ENCODE results near the gene PPEF1. TPM values are rescaled to one million over a fixed set of nuclear protein-coding genes. Genes with fewer than 3 reads are reported as not detected.

The PPEF1 gene
- total RNA-seq, 1 donor from 2014 or later: not detected

Other genes starting within 250 kb of the PPEF1 start
- not detected in 2 replicates for gene RS1, start 35.5 kb upstream of the PPEF1 start, total RNA-seq

All from activated T-helper 2 cell treated with anti-CD3 and anti-CD28 coated beads, Interferon-gamma antibody, Interleukin-2, Interleukin-4, amounts not matched to agents 10 μg/mL and 5 μg/mL and 100 μg/mL, durations not matched to agents 14 hours and 24 hours and 36 hours (primary cell).